Frontal cortex (tissue), 4 donors: ENCODE measurements around the gene POLR2J. TPM values are rescaled to one million over a fixed set of nuclear protein-coding genes. Genes with fewer than 3 reads are reported as not detected.
"Not testable (repeated sequence)": the region's sequence is repeated elsewhere in the genome, so short reads cannot be mapped to it uniquely, and the experiment has no call there.

Experiments used
- DNase-seq, 2 donors: peaks; one replicate each; pipeline ENCODE4 v3.0.0; 2012; ENCODE audit warnings: low spot score in 2 of 2
- FAIRE-seq: peaks from 2 replicates; lab custom pipeline; 2012; peaks lifted over from hg19 to GRCh38; lab: Jason Lieb, UNC
- total RNA-seq: library from RNA; depleted of rRNA; stranded (reverse); fragments of >200 nt; gene quantifications from one replicate; pipeline ENCODE4 v1.2.3, GENCODE V29; 2014
- donor health status: control.
- donor health status: control.
- donor health status: control.

The POLR2J gene
- 11.8 TPM for total RNA-seq

DNA sequence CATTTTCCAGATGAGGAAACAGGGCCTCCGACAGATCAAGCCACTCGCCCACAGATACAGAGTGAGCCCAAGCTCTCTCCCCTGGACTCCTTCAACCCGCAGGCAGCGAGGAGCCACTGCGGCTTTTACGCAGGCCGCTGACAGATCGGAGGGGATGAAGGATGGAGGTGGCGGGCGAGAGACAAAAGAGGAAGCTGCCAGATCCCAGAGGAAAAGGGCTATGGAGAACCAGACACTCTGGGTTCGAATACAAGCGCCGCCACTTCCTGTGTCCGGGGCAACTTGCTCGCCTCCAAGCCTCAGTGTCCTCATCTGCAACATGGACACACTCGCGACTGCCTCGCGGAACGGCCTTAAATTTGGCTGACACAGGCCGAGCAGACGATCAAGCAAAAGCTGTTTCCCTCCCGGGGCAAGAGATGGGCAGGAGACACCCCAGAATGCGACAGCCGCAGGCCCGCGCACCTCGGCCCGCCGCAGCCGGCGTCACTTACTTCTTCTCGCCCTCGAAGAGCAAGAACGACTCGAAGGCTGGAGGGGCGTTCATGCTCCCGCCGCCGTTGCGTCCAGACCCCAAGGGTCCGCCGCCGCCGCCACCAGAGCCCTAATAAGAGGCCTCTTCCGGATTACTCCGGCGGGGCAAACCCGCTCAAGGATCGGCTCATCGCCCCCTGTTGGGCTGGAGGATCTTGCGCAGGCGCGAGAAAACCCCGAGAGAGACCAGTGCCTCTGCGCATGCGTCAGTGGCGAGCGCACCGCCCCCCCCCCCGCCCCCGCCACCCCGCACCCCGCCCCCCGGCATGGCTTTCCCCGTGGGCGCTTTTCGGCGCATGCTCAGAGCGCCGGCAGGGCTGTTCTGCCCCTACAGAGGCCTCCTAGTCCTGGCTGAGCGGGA is at the start of gene POLR2J:
POLR2J (minus strand) TSS at position 609 of the 895 bp plus-strand sequence; CDS start at position 547, 62 bp downstream.
- FAIRE-seq, DNase-seq: not testable (repeated sequence)

DNA sequence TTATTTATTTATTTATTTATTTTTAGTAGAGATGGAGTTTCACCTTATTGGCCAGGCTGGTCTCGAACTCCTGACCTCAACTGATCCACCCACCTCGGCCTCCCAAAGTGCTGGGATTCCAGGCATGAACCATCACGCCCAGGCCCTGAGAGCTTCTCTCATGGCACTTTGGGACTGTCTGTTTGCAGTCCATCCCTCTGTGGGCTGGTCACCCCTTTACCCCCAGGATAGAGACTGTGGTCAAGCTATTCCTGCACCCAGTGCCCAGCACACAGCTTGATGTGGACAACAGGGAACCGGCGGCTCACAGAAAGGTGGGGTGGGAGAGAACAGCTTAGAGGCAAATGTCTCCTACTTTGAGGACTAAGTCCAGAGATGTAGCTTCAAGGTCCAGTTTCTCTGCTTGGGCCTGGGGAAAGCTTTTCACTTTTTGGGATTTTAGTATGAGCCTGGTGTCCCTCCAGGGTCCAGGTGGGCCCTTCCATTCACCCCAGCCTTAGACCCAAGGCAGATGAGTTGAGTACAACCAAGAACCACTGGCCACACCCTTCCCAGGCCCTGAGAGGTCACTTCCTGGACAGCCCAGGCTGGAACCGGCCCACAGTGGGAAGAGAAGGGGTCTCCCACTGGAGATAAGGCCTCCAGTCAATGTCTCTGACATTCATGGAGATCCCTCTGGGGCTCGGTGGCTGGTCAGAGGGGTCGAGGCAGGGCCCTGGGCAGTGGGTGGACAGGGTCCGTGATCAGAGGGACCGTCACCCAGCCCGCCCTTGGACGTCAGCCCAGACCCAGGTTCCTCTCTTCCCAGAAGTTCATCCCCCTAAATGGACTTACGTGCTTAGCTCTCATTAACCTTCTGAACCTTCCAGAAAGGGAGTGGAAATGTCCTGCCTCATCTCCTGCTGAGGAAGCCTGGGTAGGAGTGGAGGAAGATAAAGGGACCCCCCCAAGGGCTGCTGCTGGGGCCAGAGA is 49.4 kb upstream of the POLR2J start:
- FAIRE-seq, DNase-seq: not testable (repeated sequence)

DNA sequence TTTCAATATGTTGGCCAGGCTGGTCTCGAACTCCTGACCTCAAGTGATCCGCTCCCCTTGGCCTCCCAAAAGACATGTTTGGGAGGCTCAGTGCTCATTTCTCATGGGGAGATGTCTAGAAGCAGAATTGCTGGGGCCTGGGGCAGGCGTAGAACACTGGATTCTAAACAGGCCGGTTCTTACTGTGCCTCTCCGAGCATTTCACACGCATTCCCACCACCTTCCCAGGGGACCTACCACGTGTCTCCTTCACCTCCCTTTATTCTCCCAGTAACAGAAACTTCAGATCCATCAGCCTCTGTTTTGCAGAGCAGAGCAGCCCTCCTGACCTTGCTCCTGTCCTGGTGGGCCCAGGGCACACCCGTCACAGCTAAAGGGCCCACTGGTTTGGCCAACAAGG is 48.5 kb upstream of the POLR2J start:
- not testable (repeated sequence) for FAIRE-seq

DNA sequence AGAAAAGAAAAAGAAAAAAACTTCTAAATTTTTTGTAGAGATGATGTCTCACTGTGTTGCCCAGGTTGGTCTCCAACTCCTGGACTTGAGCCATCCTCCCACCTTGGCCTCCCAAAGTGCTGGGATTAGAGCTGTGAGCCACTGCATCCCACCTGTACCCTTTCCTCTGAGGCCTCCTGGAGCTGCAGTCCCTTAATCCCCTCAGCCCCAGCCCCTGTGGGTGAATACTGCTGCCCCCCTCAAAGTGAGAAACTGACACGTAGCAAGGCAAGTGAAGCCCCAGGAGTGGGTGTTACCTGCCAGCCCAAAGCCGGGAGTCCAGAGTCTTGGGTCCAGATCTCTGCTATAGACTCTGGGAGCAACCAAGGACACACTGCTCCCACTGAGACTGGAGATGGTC is 46.1 kb upstream of the POLR2J start:
- DNase-seq, FAIRE-seq: not testable (repeated sequence)

More for the DNA sequence above, 48.5 kb upstream of the POLR2J start:
- DNase-seq = not testable (repeated sequence)

DNA sequence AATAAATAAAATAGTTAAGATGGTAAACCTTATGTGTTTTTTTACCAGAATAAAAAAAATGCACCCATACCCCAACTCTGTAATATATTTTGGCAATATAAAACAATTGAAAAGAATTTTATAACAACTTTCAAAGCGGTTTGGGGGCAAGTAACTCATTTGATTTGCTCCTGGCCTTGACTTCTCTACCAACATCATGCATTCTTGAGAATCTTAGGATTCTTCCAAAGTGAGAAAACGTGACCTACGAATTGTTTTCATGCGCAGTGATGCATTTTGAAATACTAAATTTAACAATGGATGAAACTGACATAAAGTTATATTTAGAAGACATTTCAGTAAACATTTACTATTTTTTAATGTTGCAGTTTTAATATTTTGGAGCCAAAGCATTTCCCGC is 42.1 kb upstream of the POLR2J start:
- not testable (repeated sequence) for FAIRE-seq, DNase-seq

DNA sequence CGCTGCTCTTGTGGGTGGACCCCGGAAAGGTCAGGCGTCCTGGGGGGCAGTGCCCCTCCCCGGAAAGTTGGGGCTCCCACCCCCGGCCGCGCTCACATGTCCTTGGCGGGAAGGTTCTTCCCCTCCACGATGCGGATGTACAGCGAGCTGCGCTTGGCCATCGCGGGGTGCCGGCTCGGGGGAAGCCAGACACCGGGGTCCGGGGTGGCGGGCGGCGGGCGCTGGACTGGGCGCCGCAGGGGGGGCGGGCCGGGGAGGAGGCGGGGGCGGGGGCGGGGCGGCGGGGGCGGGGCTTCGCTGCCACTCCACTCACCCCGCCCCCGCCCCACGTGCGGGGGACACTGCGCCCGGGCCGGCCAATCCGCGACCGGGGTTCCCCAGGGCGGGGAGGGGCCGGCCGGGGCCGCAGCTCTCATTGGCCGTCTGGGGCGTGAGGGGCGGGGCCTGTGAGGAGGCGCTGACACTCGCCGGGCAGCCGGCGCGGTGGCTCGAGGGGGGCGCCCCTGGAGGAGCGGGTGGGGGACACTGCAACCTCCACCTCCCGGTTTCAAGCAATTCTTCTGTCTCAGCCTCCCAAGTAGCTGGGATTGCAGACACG is 38.9 kb upstream of the POLR2J start, which contains the start of gene RASA4B:
RASA4B (minus strand) TSS at position 228 of the 598 bp plus-strand sequence; CDS start at position 161, 67 bp downstream.
- DNase-seq, FAIRE-seq: not testable (repeated sequence)

DNA sequence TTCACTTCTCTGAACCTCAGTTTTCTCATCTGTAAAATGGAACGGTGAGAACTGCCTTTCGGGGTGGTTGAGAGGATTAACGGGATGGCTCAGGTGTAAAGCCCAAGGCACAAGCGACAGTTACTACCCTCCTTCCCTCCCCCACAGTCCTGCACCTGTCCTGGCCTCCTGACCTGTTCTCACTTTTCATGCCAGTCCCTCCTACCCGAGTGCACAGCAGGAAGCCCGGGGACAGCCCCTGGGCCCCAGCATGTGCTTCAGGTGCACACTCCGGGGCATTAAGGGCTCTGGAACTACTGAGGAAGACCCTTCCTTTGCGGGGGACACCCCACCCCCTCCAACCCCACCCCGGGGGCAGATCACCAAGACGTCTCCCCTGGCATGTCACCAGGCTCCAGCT is 38.2 kb upstream of the POLR2J start:
- DNase-seq, FAIRE-seq: not testable (repeated sequence)

DNA sequence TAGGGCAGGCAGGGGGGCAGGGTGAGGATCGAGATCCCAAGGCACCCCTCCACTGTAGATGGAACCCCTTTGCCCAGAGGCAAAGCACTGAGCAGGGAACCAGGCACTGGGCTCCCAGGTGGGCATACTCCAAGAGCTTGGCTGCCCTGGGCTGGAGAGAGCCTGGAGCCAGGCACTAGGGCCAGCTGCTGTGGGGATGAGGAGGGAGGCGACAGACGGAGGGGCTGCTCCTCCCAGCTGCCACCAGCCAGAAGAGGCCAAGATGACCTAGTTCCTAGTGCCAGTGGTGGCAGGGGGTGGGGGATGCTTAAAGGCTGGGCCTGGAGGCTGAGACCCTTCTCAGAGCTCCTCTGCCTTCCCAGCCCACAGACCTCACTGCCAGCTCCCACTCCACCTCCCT is 37.2 kb upstream of the POLR2J start:
- FAIRE-seq, DNase-seq: not testable (repeated sequence)

DNA sequence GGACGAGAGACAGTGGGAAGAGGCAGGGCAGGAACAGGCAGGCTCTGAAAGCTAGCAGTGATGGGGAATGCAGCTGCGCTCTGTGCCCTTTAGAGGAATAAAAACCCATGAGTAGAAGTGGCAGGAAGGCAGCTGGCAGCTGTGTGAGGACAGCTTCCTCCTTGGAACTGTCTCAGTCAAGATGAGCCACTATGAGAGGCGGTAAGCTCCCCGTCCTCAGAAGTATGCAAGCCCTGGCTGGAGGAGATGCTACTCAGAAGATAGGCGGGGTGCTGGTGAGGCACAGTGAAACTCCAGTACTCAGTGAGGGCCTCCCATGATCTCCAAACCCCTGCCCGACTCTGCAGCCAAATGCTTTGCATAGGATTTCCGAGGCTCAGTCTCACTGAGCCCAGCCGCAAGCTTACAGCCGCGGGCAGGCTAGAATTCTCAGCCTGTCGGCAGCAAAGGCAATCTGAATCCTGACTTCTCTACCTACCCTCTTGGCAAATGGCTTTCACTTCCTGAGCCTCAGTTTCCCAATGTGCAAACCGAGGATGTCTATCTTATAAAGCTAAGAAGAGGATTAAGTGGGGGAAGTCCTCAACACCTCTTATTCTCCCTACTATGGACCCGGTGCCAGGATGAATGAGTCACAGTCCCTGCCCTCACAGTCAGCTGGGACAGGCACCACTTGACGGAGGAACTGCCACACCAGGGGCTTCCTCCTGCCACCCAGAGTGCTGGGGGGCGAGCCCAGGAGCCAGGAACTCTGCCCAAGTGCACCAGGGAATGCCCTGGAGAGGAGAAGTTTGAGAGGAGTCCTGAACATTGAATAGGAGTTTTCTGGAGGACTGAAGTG is 36.4 kb upstream of the POLR2J start:
- DNase-seq, FAIRE-seq: not testable (repeated sequence)

DNA sequence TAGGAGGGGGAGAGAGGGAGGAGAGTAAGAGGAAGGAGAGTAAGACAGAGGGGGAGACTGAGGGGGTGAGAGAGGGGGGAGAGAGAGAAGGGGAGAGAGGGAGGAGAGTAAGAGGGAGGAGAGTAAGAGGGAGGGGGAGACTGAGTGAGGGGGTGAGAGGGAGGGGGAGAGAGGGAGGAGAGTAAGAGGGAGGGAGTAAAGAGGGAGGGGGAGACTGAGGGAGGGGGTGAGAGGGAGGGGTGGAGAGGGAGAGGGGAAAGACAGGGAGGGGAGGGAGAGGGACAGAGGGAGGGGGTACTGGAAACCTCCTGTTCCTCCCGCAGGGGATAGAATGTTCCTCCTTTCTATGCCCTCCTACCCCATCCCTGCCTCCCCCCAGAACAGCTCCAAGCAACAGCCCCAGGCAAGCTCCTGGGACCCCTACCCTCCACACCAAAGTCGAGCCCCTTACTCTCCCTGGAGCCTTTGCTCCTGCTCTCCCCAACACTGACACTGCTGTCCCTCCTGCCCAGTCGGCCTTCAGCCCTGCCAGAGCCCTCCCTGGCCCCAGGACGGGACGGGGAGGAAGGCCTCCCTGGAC is 34.0 kb upstream of the POLR2J start:
- FAIRE-seq, DNase-seq: not testable (repeated sequence)

DNA sequence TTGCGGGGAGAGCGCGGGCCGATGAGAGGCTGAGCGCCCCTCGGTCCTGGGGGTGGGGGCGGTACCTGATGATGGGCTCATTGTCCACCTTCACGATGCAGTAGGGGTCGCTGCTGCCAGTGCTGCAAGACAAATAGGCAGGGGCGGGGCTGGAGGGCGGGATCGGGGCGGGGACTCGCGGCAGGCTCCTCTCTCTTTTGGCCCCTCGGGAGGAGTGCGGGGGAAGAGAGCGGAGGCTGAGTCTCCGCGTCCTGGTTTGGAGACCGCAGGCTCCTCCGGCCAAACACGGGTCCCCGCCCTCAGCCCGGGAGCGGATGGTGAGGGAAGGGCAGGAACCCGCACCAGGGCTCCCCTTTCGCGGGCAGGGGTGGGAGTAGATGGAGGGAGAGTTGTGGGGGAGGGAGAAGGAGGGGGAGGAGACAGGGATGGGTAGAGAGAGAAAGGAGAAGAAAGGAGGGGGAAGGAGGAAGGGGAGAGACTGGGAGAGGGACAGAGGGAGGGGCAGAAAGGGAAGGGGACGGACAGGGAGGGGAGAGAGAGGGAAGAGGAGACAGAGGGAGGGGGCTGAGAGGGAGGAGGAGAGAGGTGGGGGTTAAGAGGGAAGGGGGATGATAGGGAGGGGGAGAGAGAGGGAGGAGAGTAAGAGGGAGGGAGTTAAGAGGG is 33.3 kb upstream of the POLR2J start:
- DNase-seq, FAIRE-seq: not testable (repeated sequence)

DNA sequence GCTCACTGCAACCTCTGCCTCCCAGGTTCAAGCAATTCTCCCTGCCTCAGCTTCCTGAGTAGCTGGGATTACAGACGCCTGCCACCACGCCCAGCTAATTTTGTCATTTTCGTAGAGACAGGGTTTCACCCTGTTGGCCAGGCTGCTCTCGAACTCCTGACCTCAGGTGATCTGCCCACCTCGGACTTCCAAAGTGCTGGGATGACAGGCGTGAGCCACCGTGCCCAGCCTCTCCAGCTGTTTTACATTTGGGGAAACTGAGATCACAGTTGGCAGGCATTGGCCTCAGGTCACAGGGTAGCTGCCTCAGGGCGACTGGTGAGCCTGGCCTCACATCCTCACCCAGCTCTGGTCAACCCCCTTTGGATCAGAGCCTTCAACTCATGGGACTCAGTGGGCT is 31.9 kb upstream of the POLR2J start:
- FAIRE-seq, DNase-seq: not testable (repeated sequence)

DNA sequence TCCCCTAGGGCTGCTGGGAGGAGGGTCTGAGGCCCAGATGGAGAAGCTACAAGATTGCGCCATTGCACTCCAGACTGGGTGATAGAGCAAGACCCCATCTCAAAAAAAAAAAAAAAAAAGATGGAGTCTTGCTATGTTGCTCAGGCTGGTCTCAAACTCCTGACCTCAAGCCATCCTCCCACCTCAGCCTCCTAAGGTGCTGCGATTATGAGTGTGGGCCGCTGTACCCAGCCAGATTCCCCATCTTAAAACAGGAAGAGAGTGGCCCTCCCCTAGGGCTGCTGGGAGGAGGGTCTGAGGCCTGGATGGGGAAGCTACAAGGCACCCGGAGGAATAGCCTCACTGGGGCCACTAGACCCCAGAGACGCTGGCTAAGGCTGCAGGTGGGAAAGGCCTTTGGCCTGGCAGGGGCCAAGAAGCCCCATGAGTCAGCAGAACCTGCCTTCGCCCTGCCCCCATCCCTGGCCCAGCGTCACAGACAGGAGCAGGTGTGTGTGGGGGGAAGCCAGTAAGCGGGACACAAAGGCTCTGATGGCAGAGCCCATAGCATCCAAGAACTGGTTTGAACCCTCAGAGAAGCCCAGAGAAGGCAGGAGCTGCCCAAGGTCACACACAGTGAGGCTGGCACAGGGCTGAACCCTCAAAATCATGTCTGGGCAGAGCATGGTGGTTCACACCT is 28.8 kb upstream of the POLR2J start:
- DNase-seq, FAIRE-seq: not testable (repeated sequence)

DNA sequence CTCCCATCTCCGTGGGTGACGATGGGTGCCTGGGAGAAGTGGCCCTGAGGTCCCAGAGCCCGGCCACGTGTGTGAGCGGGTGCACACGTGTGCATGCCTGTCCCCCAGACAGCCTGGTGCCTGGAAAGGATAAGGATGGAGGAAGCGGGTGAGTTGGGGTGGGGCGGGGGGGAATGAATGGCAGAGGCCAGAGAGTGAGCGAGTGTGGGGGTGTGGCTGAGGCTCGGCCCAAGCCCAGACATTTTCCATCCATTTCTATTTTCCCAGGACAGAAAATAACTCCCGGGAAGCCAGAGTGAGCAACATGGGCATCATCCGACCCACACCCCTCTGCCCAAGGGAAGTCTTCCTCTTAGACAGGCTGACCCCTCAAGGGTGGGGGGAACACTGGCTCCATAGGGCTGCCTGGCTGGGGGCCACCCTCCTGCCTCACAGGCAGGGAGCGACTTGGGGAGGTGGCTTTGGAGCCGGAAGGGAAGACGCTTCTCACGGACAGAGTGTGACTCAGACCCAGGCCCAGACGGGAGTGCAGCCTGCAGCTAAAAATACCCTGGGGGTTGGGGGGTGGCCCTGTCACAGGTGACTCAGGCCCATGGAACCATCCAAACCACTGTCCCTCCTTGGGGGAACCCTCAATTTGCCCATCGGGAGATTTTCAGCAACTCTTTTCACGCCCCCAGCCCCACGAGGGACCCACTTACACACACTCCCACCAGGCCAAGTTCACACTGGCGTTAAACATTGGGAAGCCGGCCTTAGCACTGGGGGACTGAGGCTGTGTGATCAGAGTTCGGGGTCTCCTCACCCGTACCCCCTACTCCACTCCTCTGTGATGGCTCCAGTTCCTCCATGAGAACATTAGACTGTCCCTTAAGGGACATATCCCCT is 26.8 kb upstream of the POLR2J start:
- FAIRE-seq, DNase-seq: not testable (repeated sequence)

DNA sequence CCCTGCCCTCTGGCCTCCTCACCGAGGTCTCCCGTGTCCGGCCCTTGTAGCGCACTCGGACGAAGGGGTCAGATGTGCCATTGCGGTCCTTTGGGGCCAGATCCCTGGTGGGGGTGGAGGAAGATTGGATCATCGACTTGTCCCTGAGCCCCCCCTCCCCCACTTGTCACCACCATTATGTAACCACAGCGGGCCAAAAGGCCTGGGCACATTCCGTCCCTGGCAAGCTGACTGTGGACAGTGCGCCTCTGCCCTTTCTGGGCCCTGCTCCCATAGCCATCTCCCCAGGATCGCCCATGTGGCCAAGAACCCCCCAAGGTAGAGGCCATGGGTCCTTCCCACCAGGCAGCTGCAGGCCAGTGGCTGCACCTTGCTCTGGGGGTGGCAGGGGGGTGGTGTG is 24.4 kb upstream of the POLR2J start:
- not testable (repeated sequence) for FAIRE-seq, DNase-seq

DNA sequence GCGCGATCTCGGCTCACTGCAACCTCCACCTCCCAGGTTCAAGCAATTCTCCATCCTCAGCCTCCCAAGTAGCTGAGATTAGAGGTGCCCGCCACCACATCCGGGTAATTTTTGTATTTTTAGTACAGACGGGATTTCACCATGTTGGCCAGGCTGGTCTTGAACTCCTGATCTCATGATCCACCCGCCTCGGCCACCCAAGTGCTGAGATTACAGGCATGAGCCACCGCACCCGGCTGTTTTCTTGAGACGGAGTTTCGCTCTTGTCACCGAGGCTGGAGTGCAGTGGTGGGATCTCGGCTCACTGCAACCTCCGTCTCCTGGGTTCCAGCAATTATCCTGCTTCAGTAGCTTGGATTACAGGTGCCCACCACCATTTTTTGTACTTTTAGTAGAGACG is 19.6 kb upstream of the POLR2J start:
- not testable (repeated sequence) for DNase-seq, FAIRE-seq
